ENCODE data around the gene FER. TPM values are rescaled to one million over a fixed set of nuclear protein-coding genes. Genes with fewer than 3 reads are reported as not detected.

FER gene
- total RNA-seq, 1 experiment from 2014 or later = 18.0 TPM

DNA sequence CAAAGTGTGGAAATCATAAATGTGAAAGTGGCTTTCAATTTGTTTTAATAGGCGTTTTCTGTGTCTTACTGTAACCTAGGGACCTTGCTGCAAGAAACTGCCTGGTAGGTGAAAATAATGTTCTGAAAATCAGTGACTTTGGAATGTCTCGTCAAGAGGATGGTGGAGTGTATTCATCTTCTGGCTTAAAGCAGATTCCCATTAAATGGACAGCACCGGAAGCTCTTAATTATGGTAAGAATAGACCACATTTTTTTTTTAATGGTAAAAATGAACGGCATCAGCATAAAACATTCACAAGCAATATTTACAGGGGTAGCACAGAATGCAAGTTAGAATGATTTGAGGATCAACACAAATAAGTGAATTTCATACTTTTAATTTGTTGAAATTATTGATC, 433.0 kb downstream of the FER start:
- no peaks in the 10 kb centered on the region; a peak in 1 of 7 replicates for H3K36me3 Mint-ChIP-seq (ENCODE audit: insufficient read depth in 1 of 3, low read depth in 3 of 3)
- Histone ChIP-seq H3K23me2 (ENCODE audit: insufficient read length, low read depth, low read length, poor library complexity, severe bottlenecking) (no peaks in the 10 kb centered on the region), H2BK20ac (ENCODE audit: low read depth, low read length, poor library complexity, severe bottlenecking) (no peak overlapping the region), H4K8ac (replicated peaks; ENCODE audit: insufficient read length, low read depth, low read length) (no peak overlapping the region), H3K9me3 (ENCODE audit: control insufficient read depth, low read depth, low read length) (no peaks in the 10 kb centered on the region), H3K4ac (ENCODE audit: low read depth, low read length) (no peak overlapping the region), H3K27ac (ENCODE audit: insufficient read length, low read depth, low read length) (no peak overlapping the region), H3K27me3 (ENCODE audit: insufficient read depth, low read length) (no peaks in the 10 kb centered on the region), H2AK5ac (ENCODE audit: insufficient read length, low read length) (no peak overlapping the region), H3K56ac (ENCODE audit: insufficient read length, low read depth, low read length) (no peak overlapping the region), H3K23ac (ENCODE audit: insufficient read length, low read depth, low read length) (no peak overlapping the region), H3K4me1 (ENCODE audit: insufficient read depth, low read length) (no peaks in the 10 kb centered on the region), H3K79me1 (ENCODE audit: insufficient read depth, low read depth, low read length, poor library complexity, severe bottlenecking) (no peaks in the 10 kb centered on the region), H2BK120ac (ENCODE audit: low read depth, low read length, poor library complexity, severe bottlenecking) (no peak overlapping the region), H3K14ac (ENCODE audit: insufficient read depth, low read length) (no peak overlapping the region), H3T11ph (ENCODE audit: low read length) (no peak overlapping the region), H3K9ac (ENCODE audit: extremely low read depth, insufficient read length, low read length) (no peak overlapping the region), H4K91ac (ENCODE audit: insufficient read length, low read depth, low read length) (no peak overlapping the region), H2BK15ac (ENCODE audit: low read depth, low read length) (no peak overlapping the region), H3K79me2 (ENCODE audit: insufficient read depth, low read length) (no peaks in the 10 kb centered on the region), H3K18ac (ENCODE audit: insufficient read length, low read depth, low read length) (no peak overlapping the region), H4K20me1 (ENCODE audit: control insufficient read depth, insufficient read depth, insufficient read length) (no peaks in the 10 kb centered on the region), H2BK5ac (ENCODE audit: insufficient read length, low read length) (no peak overlapping the region), H2AFZ (ENCODE audit: low read length) (no peak overlapping the region), H4K5ac (ENCODE audit: insufficient read length, low read depth, low read length) (no peak overlapping the region), H3K4me2 (ENCODE audit: insufficient read depth, insufficient read length, low read length) (no peak overlapping the region), H2BK12ac (ENCODE audit: insufficient read length, low read depth, low read length) (no peak overlapping the region)
- TF ChIP-seq, protein P1, sequence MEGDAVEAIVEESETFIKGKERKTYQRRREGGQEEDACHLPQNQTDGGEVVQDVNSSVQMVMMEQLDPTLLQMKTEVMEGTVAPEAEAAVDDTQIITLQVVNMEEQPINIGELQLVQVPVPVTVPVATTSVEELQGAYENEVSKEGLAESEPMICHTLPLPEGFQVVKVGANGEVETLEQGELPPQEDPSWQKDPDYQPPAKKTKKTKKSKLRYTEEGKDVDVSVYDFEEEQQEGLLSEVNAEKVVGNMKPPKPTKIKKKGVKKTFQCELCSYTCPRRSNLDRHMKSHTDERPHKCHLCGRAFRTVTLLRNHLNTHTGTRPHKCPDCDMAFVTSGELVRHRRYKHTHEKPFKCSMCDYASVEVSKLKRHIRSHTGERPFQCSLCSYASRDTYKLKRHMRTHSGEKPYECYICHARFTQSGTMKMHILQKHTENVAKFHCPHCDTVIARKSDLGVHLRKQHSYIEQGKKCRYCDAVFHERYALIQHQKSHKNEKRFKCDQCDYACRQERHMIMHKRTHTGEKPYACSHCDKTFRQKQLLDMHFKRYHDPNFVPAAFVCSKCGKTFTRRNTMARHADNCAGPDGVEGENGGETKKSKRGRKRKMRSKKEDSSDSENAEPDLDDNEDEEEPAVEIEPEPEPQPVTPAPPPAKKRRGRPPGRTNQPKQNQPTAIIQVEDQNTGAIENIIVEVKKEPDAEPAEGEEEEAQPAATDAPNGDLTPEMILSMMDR (conservative IDR thresholded peaks at IDR 0.05) = no peak
- H3K9me3 Mint-ChIP-seq = no peaks in the 10 kb centered on the region
- no peak overlapping the region for H3K27ac Mint-ChIP-seq
- no peak overlapping the region for H3K4me3 Mint-ChIP-seq
- no CpG with 5 or more reads among the region's 4 CpGs for WGBS (ENCODE audit: extremely low coverage, insufficient read length, low lambda C conversion rate)
- no peak for DNase-seq
- no peaks in the 10 kb centered on the region for H3K27me3 Mint-ChIP-seq (ENCODE audit: low read depth)
- peaks cover under 1 to 4% of the 10 kb centered on the region in 2 experiments for H3K4me1 Mint-ChIP-seq
